ENCODE measurements around the gene STMN1. TPM values are rescaled to one million over a fixed set of nuclear protein-coding genes. Genes with fewer than 3 reads are reported as not detected.

The STMN1 gene
- total RNA-seq, 1 experiment from 2014 or later, result 242 TPM

DNA sequence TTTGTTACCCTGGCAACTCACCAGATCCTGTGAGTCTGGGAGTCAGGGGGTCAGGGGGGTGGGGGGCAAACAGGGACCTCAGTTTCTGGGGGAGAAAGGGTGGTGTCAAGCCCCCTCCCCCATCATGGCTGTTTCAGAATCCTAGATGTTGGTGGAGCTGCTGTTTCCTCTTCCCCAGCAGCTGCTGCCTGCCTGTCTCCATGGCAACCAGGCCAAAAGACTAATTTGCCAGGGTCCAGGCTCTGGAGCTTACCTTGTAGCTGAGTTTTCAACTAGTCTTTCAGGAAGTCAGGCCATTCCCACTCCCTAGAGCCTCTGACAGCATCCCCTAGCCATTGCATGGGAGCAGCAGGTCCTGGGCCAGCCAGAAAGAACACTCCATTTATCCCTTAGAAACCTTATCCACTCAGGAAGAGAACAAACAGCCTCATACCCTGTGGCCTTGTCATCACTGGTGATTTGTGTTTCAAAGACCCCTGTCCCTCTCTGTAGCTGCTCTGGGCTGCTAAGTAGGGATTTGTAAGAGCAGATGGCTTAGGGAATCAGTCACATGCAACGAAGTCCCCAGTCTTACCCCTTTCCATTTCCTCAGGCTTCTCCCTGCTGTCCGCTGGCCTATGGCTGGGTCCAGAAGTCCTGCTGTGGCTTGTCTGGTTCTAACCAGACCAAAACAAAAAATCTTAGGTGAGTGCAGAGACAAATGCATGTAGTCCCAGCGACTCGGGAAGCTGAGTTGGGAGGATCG lies 21.5 kb upstream of the STMN1 start:
- Mint-ChIP-seq H3K9me3 (ENCODE audit: low read depth, unreplicated experiment) (no peaks in the 10 kb centered on the region), H3K27ac (ENCODE audit: unreplicated experiment) (no peak overlapping the region), H3K27me3 (ENCODE audit: unreplicated experiment) (peaks cover 52% of the 10 kb centered on the region), H3K4me1 (ENCODE audit: low read depth, unreplicated experiment) (no peaks in the 10 kb centered on the region), H3K4me3 (ENCODE audit: low read depth, unreplicated experiment) (no peak overlapping the region), H3K36me3 (ENCODE audit: insufficient read depth, unreplicated experiment) (peaks cover 6% of the 10 kb centered on the region)
- TF ChIP-seq, protein P1, sequence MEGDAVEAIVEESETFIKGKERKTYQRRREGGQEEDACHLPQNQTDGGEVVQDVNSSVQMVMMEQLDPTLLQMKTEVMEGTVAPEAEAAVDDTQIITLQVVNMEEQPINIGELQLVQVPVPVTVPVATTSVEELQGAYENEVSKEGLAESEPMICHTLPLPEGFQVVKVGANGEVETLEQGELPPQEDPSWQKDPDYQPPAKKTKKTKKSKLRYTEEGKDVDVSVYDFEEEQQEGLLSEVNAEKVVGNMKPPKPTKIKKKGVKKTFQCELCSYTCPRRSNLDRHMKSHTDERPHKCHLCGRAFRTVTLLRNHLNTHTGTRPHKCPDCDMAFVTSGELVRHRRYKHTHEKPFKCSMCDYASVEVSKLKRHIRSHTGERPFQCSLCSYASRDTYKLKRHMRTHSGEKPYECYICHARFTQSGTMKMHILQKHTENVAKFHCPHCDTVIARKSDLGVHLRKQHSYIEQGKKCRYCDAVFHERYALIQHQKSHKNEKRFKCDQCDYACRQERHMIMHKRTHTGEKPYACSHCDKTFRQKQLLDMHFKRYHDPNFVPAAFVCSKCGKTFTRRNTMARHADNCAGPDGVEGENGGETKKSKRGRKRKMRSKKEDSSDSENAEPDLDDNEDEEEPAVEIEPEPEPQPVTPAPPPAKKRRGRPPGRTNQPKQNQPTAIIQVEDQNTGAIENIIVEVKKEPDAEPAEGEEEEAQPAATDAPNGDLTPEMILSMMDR (IDR thresholded peaks at IDR 0.05; ENCODE audit: unreplicated experiment), result no peak
- intact Hi-C loops (cut with micrococcal nuclease; ENCODE audit: unreplicated experiment), result no loop called here
- BruUV-seq (replicated peaks), result no TSS peak
- CTCF ChIA-PET, result interaction anchor here (0.5 kb wide), 1 partner anchor 916 kb away, joined by 3 read pairs; no protein-coding TSS in a partner anchor
- no peak for DNase-seq

- peaks cover 6% of the 10 kb centered on the region for H3K36me3 Mint-ChIP-seq (ENCODE audit: insufficient read depth, unreplicated experiment)
- no peaks in the 10 kb centered on the region for H3K4me1 Mint-ChIP-seq (ENCODE audit: low read depth, unreplicated experiment)
- intact Hi-C loops (cut with micrococcal nuclease; ENCODE audit: unreplicated experiment), result no loop called here
- no peak overlapping the region for H3K27ac Mint-ChIP-seq (ENCODE audit: unreplicated experiment)
- no TSS peak for BruUV-seq (replicated peaks)
- H3K4me3 Mint-ChIP-seq (ENCODE audit: low read depth, unreplicated experiment), result no peak overlapping the region
- H3K9me3 Mint-ChIP-seq (ENCODE audit: low read depth, unreplicated experiment), result no peaks in the 10 kb centered on the region
- TF ChIP-seq, protein P1 (IDR thresholded peaks at IDR 0.05; ENCODE audit: unreplicated experiment), result no peak
- H3K27me3 Mint-ChIP-seq (ENCODE audit: unreplicated experiment), result peaks cover 45% of the 10 kb centered on the region
- no peak for DNase-seq
- CTCF ChIA-PET, result interaction anchor here (0.5 kb wide), 1 partner anchor 916 kb away, joined by 3 read pairs; no protein-coding TSS in a partner anchor
Observed at GRCh38 chr1:25926731-25927496, 20.7 kb upstream of the STMN1 start.

GRCh38 chr1:25924454-25924853 lies 18.2 kb upstream of the STMN1 start:
- no peak for DNase-seq
- BruUV-seq (replicated peaks), result no TSS peak
- H3K27me3 Mint-ChIP-seq (ENCODE audit: unreplicated experiment), result peaks cover 29% of the 10 kb centered on the region
- TF ChIP-seq, protein P1 (IDR thresholded peaks at IDR 0.05; ENCODE audit: unreplicated experiment), result no peak
- H3K4me1 Mint-ChIP-seq (ENCODE audit: low read depth, unreplicated experiment), result no peaks in the 10 kb centered on the region
- H3K4me3 Mint-ChIP-seq (ENCODE audit: low read depth, unreplicated experiment), result no peak overlapping the region
- CTCF ChIA-PET, result interaction anchor here (0.6 kb wide), 1 partner anchor 57 kb away, joined by 6 read pairs; no protein-coding TSS in a partner anchor
- no peak overlapping the region for H3K27ac Mint-ChIP-seq (ENCODE audit: unreplicated experiment)
- no peaks in the 10 kb centered on the region for H3K9me3 Mint-ChIP-seq (ENCODE audit: low read depth, unreplicated experiment)
- intact Hi-C loops (cut with micrococcal nuclease; ENCODE audit: unreplicated experiment), result no loop called here
- H3K36me3 Mint-ChIP-seq (ENCODE audit: insufficient read depth, unreplicated experiment), result peaks cover 6% of the 10 kb centered on the region

GRCh38 chr1:25922971-25923552 lies 16.8 kb upstream of the STMN1 start:
- no TSS peak for BruUV-seq (replicated peaks)
- Mint-ChIP-seq H3K27me3 (ENCODE audit: unreplicated experiment) (peaks cover 29% of the 10 kb centered on the region), H3K9me3 (ENCODE audit: low read depth, unreplicated experiment) (no peaks in the 10 kb centered on the region), H3K27ac (ENCODE audit: unreplicated experiment) (no peak overlapping the region), H3K4me1 (ENCODE audit: low read depth, unreplicated experiment) (no peaks in the 10 kb centered on the region), H3K4me3 (ENCODE audit: low read depth, unreplicated experiment) (peak overlapping the region; percentile 71), H3K36me3 (ENCODE audit: insufficient read depth, unreplicated experiment) (peaks cover 6% of the 10 kb centered on the region)
- DNase-seq, result peak; percentile 15
- intact Hi-C loops (cut with micrococcal nuclease; ENCODE audit: unreplicated experiment), result no loop called here
- CTCF ChIA-PET, result interaction anchor here (0.6 kb wide), 1 partner anchor 1450 kb away, joined by 5 read pairs; no protein-coding TSS in a partner anchor
- TF ChIP-seq, protein P1 (IDR thresholded peaks at IDR 0.05; ENCODE audit: unreplicated experiment), result no peak

Data from Calu3 (cell line).